ENCODE measurements around the gene ST6GALNAC6. TPM values are rescaled to one million over a fixed set of nuclear protein-coding genes. Genes with fewer than 3 reads are reported as not detected.

The ST6GALNAC6 gene
- 10 to 100 TPM; 21.8 to 23.6 TPM for polyA plus RNA-seq

- 0 to 1% methylated on average over 69 to 89 of the region's 89 CpGs for WGBS, 2 donors
- Histone ChIP-seq H3K9me3 (ENCODE audit: control insufficient read depth in 2 of 2, insufficient read depth in 1 of 2, low read depth in 1 of 2, low read length in 1 of 2) (peaks cover 0 to 8% of the 10 kb centered on the region in 2 donors), H3K4me1 (ENCODE audit: control insufficient read depth in 2 of 2, insufficient read depth in 2 of 2, low read length in 1 of 2) (peaks cover 3 to 19% of the 10 kb centered on the region in 2 donors), H3K4me3 (ENCODE audit: low read depth in 1 of 2, low read length in 2 of 2) (peak within 1 kb of the TSS; percentile 65 to 93), H3K27me3 (ENCODE audit: control insufficient read depth in 1 of 2, insufficient read depth in 2 of 2, low read length in 2 of 2) (no peaks in the 10 kb centered on the region), H3K36me3 (ENCODE audit: control insufficient read depth in 2 of 2, insufficient read depth in 2 of 2, low read length in 1 of 2) (peaks cover 7 to 15% of the 10 kb centered on the region in 2 donors), H3K27ac (ENCODE audit: low read depth in 2 of 2, low read length in 1 of 2) (peak within 1 kb of the TSS; percentile 73 to 86)
These were observed at the start of gene ST6GALNAC6 for GRCh38 chr9:127899128-127899943. TSS of gene ST6GALNAC6 (minus strand) at chr9:127899603. CDS start at chr9:127897981, 1,622 bp downstream.

DNA sequence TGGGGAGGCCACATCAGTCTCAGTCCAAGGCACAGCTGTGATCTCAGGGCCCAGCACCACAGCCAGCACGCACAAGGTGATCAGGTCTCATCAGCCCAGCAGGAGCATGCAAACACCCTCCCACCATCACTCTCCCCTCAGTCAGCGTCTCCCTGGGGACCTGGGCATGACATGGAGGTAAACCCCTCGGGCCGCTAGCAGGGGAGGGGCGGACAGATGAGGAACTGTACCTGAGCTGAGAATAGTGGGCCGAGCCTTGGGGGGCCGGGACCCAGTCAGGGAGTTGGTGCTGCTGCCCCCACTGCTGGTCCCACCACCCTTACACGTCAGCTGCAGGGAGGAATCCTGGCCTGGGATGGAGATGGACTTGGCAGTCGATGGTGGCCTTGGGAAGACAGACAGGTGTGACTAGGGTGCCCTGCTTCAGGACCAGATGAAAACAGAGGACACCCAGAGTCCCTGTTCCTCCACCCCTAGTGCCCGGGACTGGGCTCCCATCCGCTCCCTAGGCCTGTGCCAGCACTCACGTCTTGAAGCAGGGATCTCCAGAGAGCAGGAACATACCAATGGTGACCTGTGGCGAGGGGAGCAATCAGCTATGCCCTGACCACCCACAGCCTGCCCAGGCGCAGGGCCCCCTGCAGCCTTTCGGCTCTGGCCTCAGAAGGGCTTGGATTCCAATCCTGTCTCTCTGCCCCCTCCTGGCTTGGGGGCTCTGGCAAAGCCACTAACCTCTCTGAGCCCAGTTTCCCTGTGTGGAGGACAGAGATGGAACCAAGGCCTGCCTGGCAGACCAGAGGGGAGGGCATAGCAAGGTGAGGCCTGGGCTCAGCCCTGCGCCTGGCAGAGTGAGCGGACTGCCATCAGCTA is 48.7 kb upstream of the ST6GALNAC6 start:
- Histone ChIP-seq H3K4me3 (ENCODE audit: low read depth in 1 of 2, low read length in 2 of 2) (no peak overlapping the region), H3K36me3 (ENCODE audit: control insufficient read depth in 2 of 2, insufficient read depth in 2 of 2, low read length in 1 of 2) (peaks cover 0 to 50% of the 10 kb centered on the region in 2 donors), H3K4me1 (ENCODE audit: control insufficient read depth in 2 of 2, insufficient read depth in 2 of 2, low read length in 1 of 2) (peaks cover 0 to 12% of the 10 kb centered on the region in 2 donors), H3K27me3 (ENCODE audit: control insufficient read depth in 1 of 2, insufficient read depth in 2 of 2, low read length in 2 of 2) (no peaks in the 10 kb centered on the region), H3K27ac (ENCODE audit: low read depth in 2 of 2, low read length in 1 of 2) (no peak overlapping the region), H3K9me3 (ENCODE audit: control insufficient read depth in 2 of 2, insufficient read depth in 1 of 2, low read depth in 1 of 2, low read length in 1 of 2) (no peaks in the 10 kb centered on the region)
- 83 to 85% methylated on average over 17 of the region's 17 CpGs for WGBS, 2 donors

- Histone ChIP-seq H3K27ac (ENCODE audit: low read depth in 2 of 2, low read length in 1 of 2) (no peak overlapping the region), H3K36me3 (ENCODE audit: control insufficient read depth in 2 of 2, insufficient read depth in 2 of 2, low read length in 1 of 2) (peaks cover 0 to 58% of the 10 kb centered on the region in 2 donors), H3K9me3 (ENCODE audit: control insufficient read depth in 2 of 2, insufficient read depth in 1 of 2, low read depth in 1 of 2, low read length in 1 of 2) (no peaks in the 10 kb centered on the region), H3K27me3 (ENCODE audit: control insufficient read depth in 1 of 2, insufficient read depth in 2 of 2, low read length in 2 of 2) (no peaks in the 10 kb centered on the region), H3K4me1 (ENCODE audit: control insufficient read depth in 2 of 2, insufficient read depth in 2 of 2, low read length in 1 of 2) (peaks cover 3 to 6% of the 10 kb centered on the region in 2 donors), H3K4me3 (ENCODE audit: low read depth in 1 of 2, low read length in 2 of 2) (no peak overlapping the region)
- 65 to 69% methylated on average over 3 of the region's 3 CpGs for WGBS, 2 donors
These were observed 47.3 kb upstream of the ST6GALNAC6 start for GRCh38 chr9:127946728-127947127.

- H3K4me1 ChIP-seq (ENCODE audit: control insufficient read depth in 2 of 2, insufficient read depth in 2 of 2, low read length in 1 of 2): peaks cover 3 to 6% of the 10 kb centered on the region in 2 donors
- peaks cover 0 to 60% of the 10 kb centered on the region in 2 donors for H3K36me3 ChIP-seq (ENCODE audit: control insufficient read depth in 2 of 2, insufficient read depth in 2 of 2, low read length in 1 of 2)
- H3K27ac ChIP-seq (ENCODE audit: low read depth in 2 of 2, low read length in 1 of 2): no peak overlapping the region
- WGBS, 2 donors: 83 to 84% methylated on average over 9 of the region's 9 CpGs
- no peaks in the 10 kb centered on the region for H3K9me3 ChIP-seq (ENCODE audit: control insufficient read depth in 2 of 2, insufficient read depth in 1 of 2, low read depth in 1 of 2, low read length in 1 of 2)
- no peaks in the 10 kb centered on the region for H3K27me3 ChIP-seq (ENCODE audit: control insufficient read depth in 1 of 2, insufficient read depth in 2 of 2, low read length in 2 of 2)
- no peak overlapping the region for H3K4me3 ChIP-seq (ENCODE audit: low read depth in 1 of 2, low read length in 2 of 2)
These were observed 46.5 kb upstream of the ST6GALNAC6 start for GRCh38 chr9:127945942-127946341.

DNA sequence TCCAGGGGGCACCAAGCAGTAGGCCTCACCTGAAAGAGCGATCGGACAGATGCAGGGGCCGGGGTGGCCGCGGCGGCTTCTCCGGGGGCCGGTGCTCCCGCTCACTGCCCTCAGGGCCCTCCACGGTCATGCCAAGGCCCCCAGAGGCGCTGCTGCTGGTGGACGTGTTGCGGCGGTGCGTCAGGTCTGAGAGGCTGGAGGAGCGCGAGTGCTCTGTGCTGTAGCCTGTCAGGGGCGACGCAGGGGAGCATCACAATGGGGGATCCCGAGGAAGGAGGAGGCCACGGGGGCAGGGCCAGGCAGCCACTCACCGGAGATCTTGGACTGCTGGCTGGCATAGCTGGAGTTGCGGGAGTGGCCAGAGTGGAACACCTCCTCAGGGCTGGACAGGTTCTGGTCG is 45.9 kb upstream of the ST6GALNAC6 start:
- Histone ChIP-seq H3K27me3 (ENCODE audit: control insufficient read depth in 1 of 2, insufficient read depth in 2 of 2, low read length in 2 of 2) (no peaks in the 10 kb centered on the region), H3K27ac (ENCODE audit: low read depth in 2 of 2, low read length in 1 of 2) (no peak overlapping the region), H3K36me3 (ENCODE audit: control insufficient read depth in 2 of 2, insufficient read depth in 2 of 2, low read length in 1 of 2) (peaks cover 0 to 58% of the 10 kb centered on the region in 2 donors), H3K9me3 (ENCODE audit: control insufficient read depth in 2 of 2, insufficient read depth in 1 of 2, low read depth in 1 of 2, low read length in 1 of 2) (no peaks in the 10 kb centered on the region), H3K4me1 (ENCODE audit: control insufficient read depth in 2 of 2, insufficient read depth in 2 of 2, low read length in 1 of 2) (peaks cover 0 to 3% of the 10 kb centered on the region in 2 donors), H3K4me3 (ENCODE audit: low read depth in 1 of 2, low read length in 2 of 2) (no peak overlapping the region)
- WGBS, 2 donors: 87 to 90% methylated on average over 24 of the region's 24 CpGs

- Histone ChIP-seq H3K9me3 (ENCODE audit: control insufficient read depth in 2 of 2, insufficient read depth in 1 of 2, low read depth in 1 of 2, low read length in 1 of 2) (no peaks in the 10 kb centered on the region), H3K4me3 (ENCODE audit: low read depth in 1 of 2, low read length in 2 of 2) (no peak overlapping the region), H3K36me3 (ENCODE audit: control insufficient read depth in 2 of 2, insufficient read depth in 2 of 2, low read length in 1 of 2) (peaks cover 0 to 61% of the 10 kb centered on the region in 2 donors), H3K27me3 (ENCODE audit: control insufficient read depth in 1 of 2, insufficient read depth in 2 of 2, low read length in 2 of 2) (no peaks in the 10 kb centered on the region), H3K4me1 (ENCODE audit: control insufficient read depth in 2 of 2, insufficient read depth in 2 of 2, low read length in 1 of 2) (peaks cover 0 to 3% of the 10 kb centered on the region in 2 donors), H3K27ac (ENCODE audit: low read depth in 2 of 2, low read length in 1 of 2) (no peak overlapping the region)
- WGBS, 2 donors: 90 to 93% methylated on average over 38 of the region's 38 CpGs
These were observed 45.3 kb upstream of the ST6GALNAC6 start for GRCh38 chr9:127944586-127945218.

DNA sequence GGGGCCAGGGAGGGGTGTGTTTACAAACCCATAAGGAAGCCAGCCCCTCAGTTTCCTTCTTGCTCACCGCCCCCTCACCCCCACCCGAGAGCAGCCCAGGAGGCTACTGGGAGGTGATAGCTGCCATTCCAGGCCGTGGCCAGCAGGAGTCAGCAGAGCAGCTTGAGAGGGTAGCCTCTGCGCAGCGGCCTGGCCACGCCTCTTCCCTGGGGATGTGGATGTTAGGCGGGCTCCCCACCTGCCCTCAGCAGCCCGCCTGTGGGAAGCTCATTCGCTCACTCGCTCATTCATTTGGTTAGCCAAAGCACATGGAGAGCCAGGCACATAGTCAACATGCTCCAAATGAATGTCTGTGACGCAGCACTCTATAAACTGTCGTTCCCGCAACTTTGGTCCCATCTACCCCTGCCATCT is 44.3 kb upstream of the ST6GALNAC6 start:
- peak overlapping the region in 1 of 2 donors; percentile 39 for H3K27ac ChIP-seq (ENCODE audit: low read depth in 2 of 2, low read length in 1 of 2)

DNA sequence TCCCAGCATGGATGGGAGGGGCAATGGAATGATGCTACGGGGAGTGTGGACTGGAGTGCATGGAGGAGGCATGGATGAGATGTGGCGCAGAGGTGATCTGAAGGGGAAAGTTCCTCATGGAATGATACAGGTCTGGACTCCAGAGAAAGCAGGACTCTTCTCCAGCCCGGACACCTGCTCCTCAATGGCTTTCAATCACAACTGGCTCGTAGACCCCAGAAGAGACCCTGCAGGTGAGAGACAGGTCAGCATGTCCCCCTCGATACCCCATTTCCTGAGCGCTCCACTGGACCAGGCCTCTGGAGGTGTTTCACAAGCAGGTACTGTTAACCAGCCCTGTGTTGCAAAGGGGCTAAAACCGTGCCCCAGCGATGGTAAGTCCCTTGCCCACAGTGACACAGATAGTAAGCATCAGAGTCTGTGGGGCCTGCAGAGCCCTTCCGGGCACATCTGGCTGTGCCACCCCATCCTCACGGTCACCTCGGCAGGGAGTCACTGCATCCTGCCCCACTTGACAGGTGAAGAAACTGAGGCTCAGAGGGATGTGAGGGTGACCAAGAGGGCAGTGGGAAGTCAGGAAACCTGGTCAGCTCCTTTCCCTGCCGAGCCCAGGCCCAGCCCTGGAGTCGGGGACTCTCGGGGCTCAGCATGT is 43.7 kb upstream of the ST6GALNAC6 start:
- Histone ChIP-seq H3K36me3 (ENCODE audit: control insufficient read depth in 2 of 2, insufficient read depth in 2 of 2, low read length in 1 of 2) (peaks cover 0 to 48% of the 10 kb centered on the region in 2 donors), H3K9me3 (ENCODE audit: control insufficient read depth in 2 of 2, insufficient read depth in 1 of 2, low read depth in 1 of 2, low read length in 1 of 2) (no peaks in the 10 kb centered on the region), H3K4me1 (ENCODE audit: control insufficient read depth in 2 of 2, insufficient read depth in 2 of 2, low read length in 1 of 2) (peaks cover 0 to 3% of the 10 kb centered on the region in 2 donors), H3K27me3 (ENCODE audit: control insufficient read depth in 1 of 2, insufficient read depth in 2 of 2, low read length in 2 of 2) (no peaks in the 10 kb centered on the region), H3K27ac (ENCODE audit: low read depth in 2 of 2, low read length in 1 of 2) (peak overlapping the region in 1 of 2 donors; percentile 39), H3K4me3 (ENCODE audit: low read depth in 1 of 2, low read length in 2 of 2) (no peak overlapping the region)
- 77 to 80% methylated on average over 14 of the region's 14 CpGs for WGBS, 2 donors

More for the DNA sequence above, 44.3 kb upstream of the ST6GALNAC6 start:
- 31 to 35% methylated on average over 12 to 13 of the region's 13 CpGs for WGBS, 2 donors
- H3K36me3 ChIP-seq (ENCODE audit: control insufficient read depth in 2 of 2, insufficient read depth in 2 of 2, low read length in 1 of 2): peaks cover 0 to 54% of the 10 kb centered on the region in 2 donors
- H3K27me3 ChIP-seq (ENCODE audit: control insufficient read depth in 1 of 2, insufficient read depth in 2 of 2, low read length in 2 of 2): no peaks in the 10 kb centered on the region
- H3K9me3 ChIP-seq (ENCODE audit: control insufficient read depth in 2 of 2, insufficient read depth in 1 of 2, low read depth in 1 of 2, low read length in 1 of 2): no peaks in the 10 kb centered on the region
- no peak overlapping the region for H3K4me3 ChIP-seq (ENCODE audit: low read depth in 1 of 2, low read length in 2 of 2)
- peaks cover 0 to 3% of the 10 kb centered on the region in 2 donors for H3K4me1 ChIP-seq (ENCODE audit: control insufficient read depth in 2 of 2, insufficient read depth in 2 of 2, low read length in 1 of 2)

Data from esophagus (tissue), 2 donors.